Measurements from ENCODE around the gene TBATA.

TBATA gene

DNA sequence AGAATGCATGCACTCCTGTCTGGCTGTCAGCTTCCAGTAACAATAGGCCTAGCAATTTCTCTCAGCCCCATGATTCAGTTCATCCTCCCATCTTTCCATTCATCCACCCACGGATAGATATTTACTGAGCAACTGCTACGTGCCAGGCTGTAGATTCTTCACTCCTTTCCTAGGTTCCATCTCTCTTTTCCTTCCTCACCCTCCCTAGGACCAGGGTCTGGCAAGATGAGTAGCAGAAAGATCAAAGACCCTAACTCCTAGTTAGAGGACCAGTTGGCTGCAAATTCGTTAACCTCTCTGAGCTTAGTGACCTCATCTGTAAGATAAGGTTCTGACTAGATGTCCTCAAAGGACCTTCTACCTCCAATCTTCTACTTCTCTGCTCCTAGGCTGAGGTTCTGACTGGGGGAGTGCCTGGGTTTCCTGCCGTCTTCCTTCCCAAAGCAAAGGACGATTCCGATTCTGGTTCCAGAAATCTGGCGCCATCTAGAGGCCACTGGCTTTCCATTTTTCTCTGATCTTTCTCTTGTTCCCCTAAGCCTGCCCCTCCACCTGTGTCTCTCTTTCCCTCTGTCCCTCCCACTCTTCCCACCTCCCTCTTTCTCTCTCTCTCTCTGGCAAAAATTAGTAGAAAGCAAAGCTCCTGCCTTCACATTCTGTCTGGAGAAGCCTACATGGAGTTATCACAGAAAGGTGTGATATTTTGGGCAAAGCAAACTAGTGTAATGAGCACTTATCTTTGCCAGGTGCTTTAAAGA, 26.2 kb downstream of the TBATA start:
- ChIA-PET CTCF (interaction anchor here (0.6 to 6.7 kb wide), 18 partner anchors 10 to 1373 kb away, joined by 3 to 93 read pairs (median 4); no protein-coding TSS in a partner anchor), POLR2A (no interaction called here)
- TF ChIP-seq, protein P1, sequence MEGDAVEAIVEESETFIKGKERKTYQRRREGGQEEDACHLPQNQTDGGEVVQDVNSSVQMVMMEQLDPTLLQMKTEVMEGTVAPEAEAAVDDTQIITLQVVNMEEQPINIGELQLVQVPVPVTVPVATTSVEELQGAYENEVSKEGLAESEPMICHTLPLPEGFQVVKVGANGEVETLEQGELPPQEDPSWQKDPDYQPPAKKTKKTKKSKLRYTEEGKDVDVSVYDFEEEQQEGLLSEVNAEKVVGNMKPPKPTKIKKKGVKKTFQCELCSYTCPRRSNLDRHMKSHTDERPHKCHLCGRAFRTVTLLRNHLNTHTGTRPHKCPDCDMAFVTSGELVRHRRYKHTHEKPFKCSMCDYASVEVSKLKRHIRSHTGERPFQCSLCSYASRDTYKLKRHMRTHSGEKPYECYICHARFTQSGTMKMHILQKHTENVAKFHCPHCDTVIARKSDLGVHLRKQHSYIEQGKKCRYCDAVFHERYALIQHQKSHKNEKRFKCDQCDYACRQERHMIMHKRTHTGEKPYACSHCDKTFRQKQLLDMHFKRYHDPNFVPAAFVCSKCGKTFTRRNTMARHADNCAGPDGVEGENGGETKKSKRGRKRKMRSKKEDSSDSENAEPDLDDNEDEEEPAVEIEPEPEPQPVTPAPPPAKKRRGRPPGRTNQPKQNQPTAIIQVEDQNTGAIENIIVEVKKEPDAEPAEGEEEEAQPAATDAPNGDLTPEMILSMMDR (IDR thresholded peaks at IDR 0.05; ENCODE audit: control extremely low read depth, extremely low read depth, low read depth, missing control alignments): peak; percentile 64
- DNase-seq (ENCODE audit: extremely low spot score): peak; percentile 73

DNA sequence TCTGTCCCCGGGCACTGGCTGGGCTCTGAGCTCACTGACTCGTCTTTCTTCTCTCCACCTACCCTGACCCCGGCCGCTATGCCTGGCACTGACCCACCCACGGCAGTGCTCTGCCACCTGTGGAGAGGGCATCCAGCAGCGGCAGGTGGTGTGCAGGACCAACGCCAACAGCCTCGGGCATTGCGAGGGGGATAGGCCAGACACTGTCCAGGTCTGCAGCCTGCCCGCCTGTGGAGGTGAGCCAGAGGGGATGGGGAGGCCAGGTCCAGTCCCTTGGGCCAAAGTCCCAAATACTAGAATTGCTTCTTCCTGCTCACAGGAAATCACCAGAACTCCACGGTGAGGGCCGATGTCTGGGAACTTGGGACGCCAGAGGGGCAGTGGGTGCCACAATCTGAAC, 27.3 kb downstream of the TBATA start:
- ChIA-PET POLR2A (interaction anchor here (0.6 kb wide), 1 partner anchor 105 kb away, joined by 7 read pairs; no protein-coding TSS in a partner anchor), CTCF (interaction anchor here (1.0 to 6.7 kb wide), 8 partner anchors 13 to 217 kb away, joined by 4 to 93 read pairs (median 9); no protein-coding TSS in a partner anchor)
- TF ChIP-seq, protein P1 (IDR thresholded peaks at IDR 0.05; ENCODE audit: control extremely low read depth, extremely low read depth, low read depth, missing control alignments): no peak
- no peak for DNase-seq (ENCODE audit: extremely low spot score)

DNA sequence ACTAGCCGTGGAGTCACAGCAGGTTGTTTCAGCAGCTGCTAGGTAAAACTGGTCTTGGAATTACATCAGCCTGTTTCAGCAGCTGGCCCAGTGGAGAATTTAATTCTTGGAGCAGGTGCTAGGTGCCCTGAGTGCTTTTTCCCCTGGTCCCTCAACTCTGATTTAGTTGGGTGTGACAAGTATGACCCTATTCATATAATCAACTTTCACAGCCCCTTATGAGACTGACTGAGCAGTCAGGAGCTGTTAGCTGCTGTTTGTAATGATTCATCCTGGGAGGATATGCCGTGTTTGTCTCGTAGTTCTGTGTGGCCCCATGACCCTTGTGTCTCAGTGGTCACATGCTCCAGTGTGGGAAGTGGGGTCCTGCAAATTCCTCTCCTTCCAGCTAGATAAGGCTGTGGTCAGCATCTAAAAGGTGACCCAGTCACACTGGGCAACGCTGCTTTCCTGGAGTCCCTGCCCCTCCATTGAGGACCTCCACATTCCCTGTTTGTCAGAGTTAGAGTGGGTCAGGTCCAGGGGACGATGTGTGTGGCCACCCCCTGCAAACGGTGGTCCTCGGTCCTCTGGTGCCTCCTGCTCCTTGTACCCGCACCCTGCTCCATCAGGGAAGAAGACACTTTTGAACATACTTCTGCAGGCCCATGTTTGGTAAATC, 28.3 kb downstream of the TBATA start:
- ChIA-PET POLR2A (no interaction called here), CTCF (interaction anchor here (1.3 to 6.7 kb wide), 3 partner anchors 42 to 206 kb away, joined by 3 to 93 read pairs (median 6); no protein-coding TSS in a partner anchor)
- no peak for DNase-seq (ENCODE audit: extremely low spot score)
- TF ChIP-seq, protein P1 (IDR thresholded peaks at IDR 0.05; ENCODE audit: control extremely low read depth, extremely low read depth, low read depth, missing control alignments): no peak

DNA sequence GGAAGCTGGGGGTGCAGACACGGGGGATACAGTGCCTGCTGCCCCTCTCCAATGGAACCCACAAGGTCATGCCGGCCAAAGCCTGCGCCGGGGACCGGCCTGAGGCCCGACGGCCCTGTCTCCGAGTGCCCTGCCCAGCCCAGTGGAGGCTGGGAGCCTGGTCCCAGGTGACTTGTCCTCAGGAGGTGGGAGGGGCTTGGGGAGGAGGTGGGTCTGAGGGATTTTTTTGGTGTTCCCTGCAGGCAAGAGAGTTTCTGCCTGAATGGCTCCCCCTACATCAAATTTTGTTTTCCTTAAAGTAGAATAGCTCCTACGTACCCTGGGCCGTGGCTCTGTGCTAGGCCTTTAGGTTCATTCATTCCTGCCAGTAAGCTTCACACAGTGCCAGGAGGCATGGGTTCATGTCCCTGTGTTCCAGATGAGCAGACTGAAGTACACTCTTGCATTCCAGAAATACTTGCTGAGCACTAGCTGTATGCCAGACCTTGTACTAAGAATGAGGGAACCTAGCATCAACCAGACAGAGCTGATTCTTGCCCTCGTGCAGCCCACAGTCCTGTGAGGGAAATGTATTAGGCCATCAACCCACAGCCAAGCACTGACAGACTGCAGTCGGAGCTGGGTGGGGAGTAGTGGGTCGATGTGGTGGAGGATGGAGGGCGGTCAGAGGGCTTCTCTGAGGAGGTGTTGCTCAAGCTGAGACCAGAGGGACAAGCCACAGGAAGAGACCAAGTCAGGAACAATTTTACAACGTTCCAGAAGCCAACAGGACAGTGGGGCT, 31.1 kb downstream of the TBATA start:
- no peak for DNase-seq (ENCODE audit: extremely low spot score)
- POLR2A ChIA-PET: interaction anchor here (0.6 kb wide), 1 partner anchor 141 kb away, joined by 5 read pairs; no protein-coding TSS in a partner anchor
- TF ChIP-seq, protein P1 (IDR thresholded peaks at IDR 0.05; ENCODE audit: control extremely low read depth, extremely low read depth, low read depth, missing control alignments): no peak
- CTCF ChIA-PET: interaction anchor here (1.0 to 2.4 kb wide), 5 partner anchors 15 to 205 kb away, joined by 3 to 12 read pairs (median 3); no protein-coding TSS in a partner anchor

DNA sequence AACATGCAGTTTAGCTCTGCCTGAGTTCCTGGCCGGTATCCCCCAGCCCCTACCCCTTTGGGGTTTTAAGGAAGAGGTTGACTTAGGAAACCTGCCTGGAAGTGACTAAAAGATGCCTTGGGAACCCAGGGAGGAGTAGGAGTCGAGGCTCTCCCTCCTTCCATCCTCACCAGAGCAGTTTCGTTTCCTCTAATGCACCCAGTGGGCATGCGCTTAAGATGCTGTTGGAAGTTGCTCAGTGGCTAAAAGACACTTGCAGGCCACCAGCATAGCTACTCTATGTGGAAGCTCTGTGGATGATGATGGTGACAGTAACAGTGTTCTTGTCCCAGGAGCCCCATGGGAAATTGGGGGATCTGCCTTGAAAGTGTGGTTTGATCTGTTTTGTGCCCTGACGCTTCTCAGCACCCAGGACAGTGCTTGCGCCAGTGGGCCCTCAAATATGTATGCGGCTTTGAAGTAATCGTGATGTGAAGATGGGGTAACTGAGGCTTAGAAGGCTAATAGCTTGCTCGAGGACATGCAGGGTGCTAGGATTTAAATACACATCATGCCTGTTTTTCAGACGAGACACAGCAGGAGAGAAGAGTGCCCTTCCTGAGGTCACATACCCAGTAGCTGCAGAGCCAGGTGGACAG, 32.0 kb downstream of the TBATA start:
- TF ChIP-seq, protein P1 (IDR thresholded peaks at IDR 0.05; ENCODE audit: control extremely low read depth, extremely low read depth, low read depth, missing control alignments): no peak
- CTCF ChIA-PET: interaction anchor here (0.8 to 2.4 kb wide), 4 partner anchors 14 to 204 kb away, joined by 3 to 10 read pairs (median 3); no protein-coding TSS in a partner anchor
- POLR2A ChIA-PET: interaction anchor here (0.6 kb wide), 1 partner anchor 11 kb away, joined by 3 read pairs; no protein-coding TSS in a partner anchor
- no peak for DNase-seq (ENCODE audit: extremely low spot score)

Measured in GM10248 (cell line).